ENCODE results near the gene TAS2R41.

The TAS2R41 gene

DNA sequence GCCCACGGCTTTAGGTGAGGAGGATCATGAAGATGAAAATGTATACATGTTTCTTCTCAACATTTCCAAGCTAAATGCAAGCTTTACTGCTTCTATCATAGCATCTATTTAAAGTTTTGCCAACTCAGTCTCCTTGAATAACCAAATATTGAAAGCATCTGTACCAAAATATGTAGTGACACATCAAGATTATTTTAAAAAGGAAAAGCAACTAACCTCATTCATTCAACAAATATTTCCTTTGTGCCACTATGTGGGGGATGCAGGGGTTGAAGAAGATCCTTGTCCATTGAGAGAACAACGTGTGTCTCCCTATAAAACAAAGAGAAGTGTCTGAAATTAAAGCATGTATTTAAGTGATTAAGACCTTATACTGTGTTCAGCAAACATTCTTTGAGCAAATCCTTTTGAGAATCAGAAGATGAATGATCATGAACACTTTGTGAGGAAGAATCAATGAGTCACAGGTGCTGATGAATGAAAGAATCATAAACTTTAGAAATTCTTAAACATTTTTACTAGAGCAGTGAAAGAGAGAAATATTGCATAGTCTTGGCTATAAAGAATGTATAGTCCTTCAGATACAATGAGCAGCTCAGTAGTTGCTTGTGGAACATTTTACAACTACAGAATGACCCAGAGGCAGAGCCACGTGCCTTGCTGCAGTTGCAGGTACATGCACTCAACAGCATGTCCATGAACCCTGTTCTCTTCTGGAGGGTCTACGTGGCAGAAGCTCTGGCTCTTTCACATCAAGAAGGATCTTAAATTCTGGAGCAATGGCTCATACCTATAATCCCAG lies 20.5 kb upstream of the TAS2R41 start:
- TF ChIP-seq, protein P1, sequence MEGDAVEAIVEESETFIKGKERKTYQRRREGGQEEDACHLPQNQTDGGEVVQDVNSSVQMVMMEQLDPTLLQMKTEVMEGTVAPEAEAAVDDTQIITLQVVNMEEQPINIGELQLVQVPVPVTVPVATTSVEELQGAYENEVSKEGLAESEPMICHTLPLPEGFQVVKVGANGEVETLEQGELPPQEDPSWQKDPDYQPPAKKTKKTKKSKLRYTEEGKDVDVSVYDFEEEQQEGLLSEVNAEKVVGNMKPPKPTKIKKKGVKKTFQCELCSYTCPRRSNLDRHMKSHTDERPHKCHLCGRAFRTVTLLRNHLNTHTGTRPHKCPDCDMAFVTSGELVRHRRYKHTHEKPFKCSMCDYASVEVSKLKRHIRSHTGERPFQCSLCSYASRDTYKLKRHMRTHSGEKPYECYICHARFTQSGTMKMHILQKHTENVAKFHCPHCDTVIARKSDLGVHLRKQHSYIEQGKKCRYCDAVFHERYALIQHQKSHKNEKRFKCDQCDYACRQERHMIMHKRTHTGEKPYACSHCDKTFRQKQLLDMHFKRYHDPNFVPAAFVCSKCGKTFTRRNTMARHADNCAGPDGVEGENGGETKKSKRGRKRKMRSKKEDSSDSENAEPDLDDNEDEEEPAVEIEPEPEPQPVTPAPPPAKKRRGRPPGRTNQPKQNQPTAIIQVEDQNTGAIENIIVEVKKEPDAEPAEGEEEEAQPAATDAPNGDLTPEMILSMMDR (IDR thresholded peaks at IDR 0.05; ENCODE audit: insufficient read depth, low read length, poor library complexity, severe bottlenecking), result no peak
- no peak for DNase-seq (ENCODE audit: extremely low read depth, insufficient read length)
- no peak overlapping the region for H3K4me3 ChIP-seq (replicated peaks; ENCODE audit: low read depth, low read length)
- no peaks in the 10 kb centered on the region for H3K36me3 ChIP-seq (ENCODE audit: control insufficient read depth, insufficient read depth, low read length)
- no peaks in the 10 kb centered on the region for H3K27me3 ChIP-seq (replicated peaks; ENCODE audit: control insufficient read depth, insufficient read depth, low read length)

DNA sequence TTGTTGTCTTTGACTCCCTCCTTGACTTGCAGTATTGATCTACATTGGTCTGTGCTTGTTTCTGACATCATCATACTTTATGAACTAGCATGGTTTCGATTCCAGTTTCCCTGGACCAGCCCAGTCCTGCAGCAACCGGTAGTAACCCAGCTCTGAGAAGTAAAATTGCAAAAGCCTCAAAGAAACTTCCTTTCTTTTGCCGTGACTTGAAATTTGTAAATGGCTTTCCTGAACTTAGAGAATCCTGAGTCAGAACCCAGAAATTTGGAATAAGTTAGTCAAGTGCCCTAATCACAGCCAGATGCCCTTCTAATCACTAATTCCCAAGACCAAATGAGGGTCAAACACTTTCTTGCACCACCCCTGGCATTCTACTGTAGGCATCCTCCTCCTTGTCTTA lies 19.4 kb upstream of the TAS2R41 start:
- no peak overlapping the region for H3K4me3 ChIP-seq (replicated peaks; ENCODE audit: low read depth, low read length)
- DNase-seq (ENCODE audit: extremely low read depth, insufficient read length), result no peak
- no peaks in the 10 kb centered on the region for H3K36me3 ChIP-seq (ENCODE audit: control insufficient read depth, insufficient read depth, low read length)
- H3K27me3 ChIP-seq (replicated peaks; ENCODE audit: control insufficient read depth, insufficient read depth, low read length), result no peaks in the 10 kb centered on the region
- TF ChIP-seq, protein P1 (IDR thresholded peaks at IDR 0.05; ENCODE audit: insufficient read depth, low read length, poor library complexity, severe bottlenecking), result no peak

DNA sequence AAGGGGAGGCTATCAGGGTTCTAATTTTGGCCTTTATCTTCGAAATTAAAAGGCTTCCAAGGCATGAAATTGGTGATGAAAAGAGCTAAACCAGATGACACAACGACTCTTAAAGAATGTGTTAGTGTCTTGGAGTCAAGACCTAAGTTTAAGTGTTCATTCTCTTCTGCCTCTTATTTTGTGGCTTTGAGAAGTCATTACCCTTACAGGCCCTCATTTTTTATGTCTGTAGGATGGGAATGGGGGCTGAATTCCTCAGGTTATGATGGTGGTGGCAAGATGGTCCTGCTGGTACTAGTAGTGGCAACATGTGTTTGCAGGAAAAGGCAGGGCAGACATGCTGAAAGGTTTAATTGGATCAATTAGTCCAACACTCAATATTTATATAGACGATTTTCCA lies 19.0 kb upstream of the TAS2R41 start:
- TF ChIP-seq, protein P1 (IDR thresholded peaks at IDR 0.05; ENCODE audit: insufficient read depth, low read length, poor library complexity, severe bottlenecking), result no peak
- Histone ChIP-seq H3K36me3 (ENCODE audit: control insufficient read depth, insufficient read depth, low read length) (no peaks in the 10 kb centered on the region), H3K4me3 (replicated peaks; ENCODE audit: low read depth, low read length) (no peak overlapping the region), H3K27me3 (replicated peaks; ENCODE audit: control insufficient read depth, insufficient read depth, low read length) (no peaks in the 10 kb centered on the region)
- no peak for DNase-seq (ENCODE audit: extremely low read depth, insufficient read length)

DNA sequence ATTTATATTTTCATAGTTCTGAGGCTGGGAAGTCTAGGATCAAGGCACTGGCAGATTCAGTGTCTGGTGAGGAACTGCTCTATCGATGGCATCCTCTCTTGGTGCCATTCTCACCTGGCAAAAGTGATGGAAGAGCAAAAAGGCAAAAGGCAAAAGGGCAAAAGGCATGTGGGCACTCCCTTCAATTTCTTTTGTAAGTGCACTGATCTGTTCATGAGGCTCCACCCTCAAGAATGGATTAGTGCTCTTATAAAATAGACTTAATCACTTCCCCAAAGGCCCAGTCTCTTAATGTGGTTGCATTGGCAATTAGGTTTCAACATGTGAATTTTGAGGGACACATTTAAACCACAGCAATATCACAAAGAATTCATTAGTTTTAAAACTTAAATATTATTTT lies 18.3 kb upstream of the TAS2R41 start:
- no peak for DNase-seq (ENCODE audit: extremely low read depth, insufficient read length)
- Histone ChIP-seq H3K36me3 (ENCODE audit: control insufficient read depth, insufficient read depth, low read length) (no peaks in the 10 kb centered on the region), H3K4me3 (replicated peaks; ENCODE audit: low read depth, low read length) (no peak overlapping the region), H3K27me3 (replicated peaks; ENCODE audit: control insufficient read depth, insufficient read depth, low read length) (no peaks in the 10 kb centered on the region)
- TF ChIP-seq, protein P1 (IDR thresholded peaks at IDR 0.05; ENCODE audit: insufficient read depth, low read length, poor library complexity, severe bottlenecking), result no peak

DNA sequence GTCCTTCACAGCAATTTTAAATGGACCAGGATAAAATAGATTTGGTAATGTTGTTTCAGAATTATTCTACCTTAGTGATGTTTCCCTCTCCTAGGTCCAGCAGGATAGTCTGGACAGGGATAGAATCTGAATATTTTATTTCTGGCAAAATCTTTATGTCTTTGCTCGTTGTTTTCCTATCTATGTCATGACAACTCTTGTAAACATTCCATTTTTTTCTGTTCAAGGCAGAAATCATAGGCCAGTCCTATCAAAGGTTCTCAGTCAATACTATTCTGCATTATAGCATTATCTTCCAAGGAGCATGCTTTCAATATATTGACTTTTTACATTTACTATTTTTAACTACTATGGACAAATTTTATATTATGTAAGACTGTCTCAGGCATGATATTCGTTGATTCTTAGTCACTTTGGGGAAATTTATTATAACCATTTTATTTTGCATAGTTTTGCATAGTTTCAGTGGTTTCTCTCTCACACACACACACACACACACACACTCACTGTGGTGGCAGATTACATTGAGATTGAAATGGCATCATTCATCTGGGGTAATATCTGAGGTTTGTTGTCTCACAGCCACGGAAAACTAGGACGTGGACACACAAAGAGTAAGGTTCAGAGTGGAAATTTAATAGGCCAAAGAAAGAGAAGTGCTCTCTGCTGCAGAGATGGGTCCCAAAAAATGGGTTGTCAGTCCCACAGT lies 17.2 kb upstream of the TAS2R41 start:
- H3K36me3 ChIP-seq (ENCODE audit: control insufficient read depth, insufficient read depth, low read length), result no peaks in the 10 kb centered on the region
- TF ChIP-seq, protein P1 (IDR thresholded peaks at IDR 0.05; ENCODE audit: insufficient read depth, low read length, poor library complexity, severe bottlenecking), result no peak
- H3K4me3 ChIP-seq (replicated peaks; ENCODE audit: low read depth, low read length), result no peak overlapping the region
- DNase-seq (ENCODE audit: extremely low read depth, insufficient read length), result no peak
- no peaks in the 10 kb centered on the region for H3K27me3 ChIP-seq (replicated peaks; ENCODE audit: control insufficient read depth, insufficient read depth, low read length)

All from GM06990 (cell line).